ENCODE data around the gene IMMP2L.

DNA sequence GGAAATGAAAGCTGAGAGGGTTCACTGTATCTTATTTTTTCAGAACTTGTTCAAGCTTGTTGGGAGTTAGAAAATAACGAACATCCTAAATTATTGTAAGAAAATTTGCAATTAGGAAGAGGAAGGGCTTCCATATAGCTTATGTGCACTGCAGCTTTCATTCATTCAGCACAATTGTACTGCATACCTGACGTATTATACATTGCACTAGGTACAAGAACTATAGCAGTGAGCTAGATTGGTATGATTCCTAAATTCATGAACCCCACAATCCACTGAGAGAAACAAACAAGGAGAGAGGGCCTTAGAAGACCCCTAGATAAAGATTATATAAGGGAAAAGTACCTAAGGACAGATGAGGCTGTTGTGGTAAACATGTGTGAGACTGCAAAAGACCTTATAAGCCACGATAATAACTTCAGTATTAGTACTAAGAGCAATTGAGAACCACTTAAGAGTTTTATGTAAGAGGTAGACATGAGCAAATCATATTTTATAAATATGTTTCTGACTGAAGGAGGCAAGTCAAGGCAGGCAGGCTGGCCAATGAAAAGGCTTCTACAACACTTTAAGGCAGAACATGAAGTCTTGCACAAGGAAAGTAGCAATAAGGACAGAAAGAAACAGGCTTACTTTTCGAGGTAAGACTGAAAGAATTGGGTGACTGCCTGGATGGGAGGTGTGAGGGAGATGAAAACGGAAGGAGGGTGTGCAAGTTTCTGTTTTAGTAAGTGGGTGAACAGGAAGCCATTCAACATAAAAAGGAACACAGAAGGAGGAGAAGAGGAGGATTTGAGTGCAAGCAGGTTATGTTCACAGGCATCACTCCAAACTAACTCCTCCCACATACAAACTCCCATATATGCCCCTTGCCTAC is 549.3 kb downstream of the IMMP2L start:
- no peak for TF ChIP-seq POLR2A (IDR thresholded peaks at IDR 0.05)
- TF ChIP-seq, protein P1, sequence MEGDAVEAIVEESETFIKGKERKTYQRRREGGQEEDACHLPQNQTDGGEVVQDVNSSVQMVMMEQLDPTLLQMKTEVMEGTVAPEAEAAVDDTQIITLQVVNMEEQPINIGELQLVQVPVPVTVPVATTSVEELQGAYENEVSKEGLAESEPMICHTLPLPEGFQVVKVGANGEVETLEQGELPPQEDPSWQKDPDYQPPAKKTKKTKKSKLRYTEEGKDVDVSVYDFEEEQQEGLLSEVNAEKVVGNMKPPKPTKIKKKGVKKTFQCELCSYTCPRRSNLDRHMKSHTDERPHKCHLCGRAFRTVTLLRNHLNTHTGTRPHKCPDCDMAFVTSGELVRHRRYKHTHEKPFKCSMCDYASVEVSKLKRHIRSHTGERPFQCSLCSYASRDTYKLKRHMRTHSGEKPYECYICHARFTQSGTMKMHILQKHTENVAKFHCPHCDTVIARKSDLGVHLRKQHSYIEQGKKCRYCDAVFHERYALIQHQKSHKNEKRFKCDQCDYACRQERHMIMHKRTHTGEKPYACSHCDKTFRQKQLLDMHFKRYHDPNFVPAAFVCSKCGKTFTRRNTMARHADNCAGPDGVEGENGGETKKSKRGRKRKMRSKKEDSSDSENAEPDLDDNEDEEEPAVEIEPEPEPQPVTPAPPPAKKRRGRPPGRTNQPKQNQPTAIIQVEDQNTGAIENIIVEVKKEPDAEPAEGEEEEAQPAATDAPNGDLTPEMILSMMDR (IDR thresholded peaks at IDR 0.05) = no peak

Data from thyroid gland (tissue), 4 donors.